ENCODE results near the gene GALE.

DNA sequence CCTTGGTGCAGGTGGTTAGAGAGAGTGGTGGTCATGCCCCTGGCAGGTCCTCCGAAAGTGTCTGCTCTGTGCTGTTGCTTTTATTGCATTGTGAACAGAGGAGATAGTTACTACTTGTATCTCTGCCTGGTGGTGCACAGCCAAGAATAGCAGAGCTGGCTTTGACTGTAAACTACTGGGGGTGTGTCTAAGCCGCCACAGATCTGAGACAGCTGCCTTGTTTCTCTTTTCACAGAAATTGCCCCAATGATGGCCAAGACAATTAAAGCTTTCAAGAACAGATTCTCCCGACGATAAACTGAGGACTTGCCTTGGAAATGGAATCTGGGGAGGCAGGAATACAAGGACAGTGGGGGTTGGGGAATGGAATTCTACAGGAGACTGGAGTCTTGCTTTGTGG lies 41.3 kb downstream of the GALE start:
- TF ChIP-seq CTCF (IDR thresholded peaks at IDR 0.05; ENCODE audit: low read length) (no peak), EZH2 (IDR thresholded peaks at IDR 0.05; ENCODE audit: borderline replicate concordance, low read length) (no peak)

Data from OCI-LY1 (cell line).